ENCODE data around the gene KNDC1. TPM values are rescaled to one million over a fixed set of nuclear protein-coding genes. Genes with fewer than 3 reads are reported as not detected.

The KNDC1 gene
- polyA plus RNA-seq, 1 donor from 2014 or later: 4.3 TPM

DNA sequence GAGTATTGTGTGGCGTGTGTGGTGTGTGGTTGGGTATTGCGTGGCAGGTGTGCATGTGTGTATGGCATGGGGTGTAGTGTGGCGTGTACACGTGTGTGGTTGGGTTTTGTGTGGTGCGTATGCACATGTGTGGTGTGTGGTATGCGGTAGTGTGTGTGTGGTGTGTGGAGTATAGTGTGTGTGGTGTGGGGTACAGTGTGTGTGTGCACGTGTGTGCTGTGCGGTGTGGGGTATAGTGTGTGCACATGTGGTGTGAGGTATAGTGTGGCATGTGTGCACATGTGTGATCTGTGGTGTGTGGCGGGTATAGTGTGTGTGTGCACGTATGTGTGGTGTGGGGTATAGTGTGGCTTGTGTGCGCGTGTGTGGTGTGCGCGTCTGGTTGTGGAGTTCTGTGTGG lies 49.1 kb downstream of the KNDC1 start:
- no peak overlapping the region for H3K27ac ChIP-seq (ENCODE audit: low read length)
- H3K36me3 ChIP-seq (ENCODE audit: insufficient read depth, low read length): no peaks in the 10 kb centered on the region
- H3F3A ChIP-seq (ENCODE audit: insufficient read depth, low read length, poor library complexity, severe bottlenecking): no peaks in the 10 kb centered on the region
- no peak overlapping the region for H2AFZ ChIP-seq (ENCODE audit: low read depth, low read length)
- H3K27me3 ChIP-seq (ENCODE audit: insufficient read depth, low read depth, low read length): no peaks in the 10 kb centered on the region
- no peaks in the 10 kb centered on the region for H4K20me1 ChIP-seq (ENCODE audit: insufficient read depth)
- no peaks in the 10 kb centered on the region for H3K79me2 ChIP-seq (replicated peaks; ENCODE audit: insufficient read depth, low read length)
- no peaks in the 10 kb centered on the region for H3K9me3 ChIP-seq (ENCODE audit: low read length)
- H3K9ac ChIP-seq (ENCODE audit: low read length): no peak overlapping the region
- TF ChIP-seq EZH2 (IDR thresholded peaks at IDR 0.05; ENCODE audit: borderline replicate concordance, insufficient read depth, low read length, poor library complexity, severe bottlenecking): no peak
- TF ChIP-seq, protein P1, sequence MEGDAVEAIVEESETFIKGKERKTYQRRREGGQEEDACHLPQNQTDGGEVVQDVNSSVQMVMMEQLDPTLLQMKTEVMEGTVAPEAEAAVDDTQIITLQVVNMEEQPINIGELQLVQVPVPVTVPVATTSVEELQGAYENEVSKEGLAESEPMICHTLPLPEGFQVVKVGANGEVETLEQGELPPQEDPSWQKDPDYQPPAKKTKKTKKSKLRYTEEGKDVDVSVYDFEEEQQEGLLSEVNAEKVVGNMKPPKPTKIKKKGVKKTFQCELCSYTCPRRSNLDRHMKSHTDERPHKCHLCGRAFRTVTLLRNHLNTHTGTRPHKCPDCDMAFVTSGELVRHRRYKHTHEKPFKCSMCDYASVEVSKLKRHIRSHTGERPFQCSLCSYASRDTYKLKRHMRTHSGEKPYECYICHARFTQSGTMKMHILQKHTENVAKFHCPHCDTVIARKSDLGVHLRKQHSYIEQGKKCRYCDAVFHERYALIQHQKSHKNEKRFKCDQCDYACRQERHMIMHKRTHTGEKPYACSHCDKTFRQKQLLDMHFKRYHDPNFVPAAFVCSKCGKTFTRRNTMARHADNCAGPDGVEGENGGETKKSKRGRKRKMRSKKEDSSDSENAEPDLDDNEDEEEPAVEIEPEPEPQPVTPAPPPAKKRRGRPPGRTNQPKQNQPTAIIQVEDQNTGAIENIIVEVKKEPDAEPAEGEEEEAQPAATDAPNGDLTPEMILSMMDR (IDR thresholded peaks at IDR 0.05; ENCODE audit: poor library complexity, severe bottlenecking): no peak
- TF ChIP-seq POLR2AphosphoS5 (IDR thresholded peaks at IDR 0.05): no peak
- no peak for TF ChIP-seq EP300 (conservative IDR thresholded peaks at IDR 0.05; ENCODE audit: poor library complexity, severe bottlenecking)
- TF ChIP-seq SMC3 (conservative IDR thresholded peaks at IDR 0.05; ENCODE audit: poor library complexity): no peak
- TF ChIP-seq RAD21 (conservative IDR thresholded peaks at IDR 0.05): no peak
- TF ChIP-seq MXI1 (conservative IDR thresholded peaks at IDR 0.05; ENCODE audit: poor library complexity, severe bottlenecking): no peak
- TF ChIP-seq TAF1 (IDR thresholded peaks at IDR 0.05; ENCODE audit: low read depth): no peak
- TF ChIP-seq, protein P2, sequence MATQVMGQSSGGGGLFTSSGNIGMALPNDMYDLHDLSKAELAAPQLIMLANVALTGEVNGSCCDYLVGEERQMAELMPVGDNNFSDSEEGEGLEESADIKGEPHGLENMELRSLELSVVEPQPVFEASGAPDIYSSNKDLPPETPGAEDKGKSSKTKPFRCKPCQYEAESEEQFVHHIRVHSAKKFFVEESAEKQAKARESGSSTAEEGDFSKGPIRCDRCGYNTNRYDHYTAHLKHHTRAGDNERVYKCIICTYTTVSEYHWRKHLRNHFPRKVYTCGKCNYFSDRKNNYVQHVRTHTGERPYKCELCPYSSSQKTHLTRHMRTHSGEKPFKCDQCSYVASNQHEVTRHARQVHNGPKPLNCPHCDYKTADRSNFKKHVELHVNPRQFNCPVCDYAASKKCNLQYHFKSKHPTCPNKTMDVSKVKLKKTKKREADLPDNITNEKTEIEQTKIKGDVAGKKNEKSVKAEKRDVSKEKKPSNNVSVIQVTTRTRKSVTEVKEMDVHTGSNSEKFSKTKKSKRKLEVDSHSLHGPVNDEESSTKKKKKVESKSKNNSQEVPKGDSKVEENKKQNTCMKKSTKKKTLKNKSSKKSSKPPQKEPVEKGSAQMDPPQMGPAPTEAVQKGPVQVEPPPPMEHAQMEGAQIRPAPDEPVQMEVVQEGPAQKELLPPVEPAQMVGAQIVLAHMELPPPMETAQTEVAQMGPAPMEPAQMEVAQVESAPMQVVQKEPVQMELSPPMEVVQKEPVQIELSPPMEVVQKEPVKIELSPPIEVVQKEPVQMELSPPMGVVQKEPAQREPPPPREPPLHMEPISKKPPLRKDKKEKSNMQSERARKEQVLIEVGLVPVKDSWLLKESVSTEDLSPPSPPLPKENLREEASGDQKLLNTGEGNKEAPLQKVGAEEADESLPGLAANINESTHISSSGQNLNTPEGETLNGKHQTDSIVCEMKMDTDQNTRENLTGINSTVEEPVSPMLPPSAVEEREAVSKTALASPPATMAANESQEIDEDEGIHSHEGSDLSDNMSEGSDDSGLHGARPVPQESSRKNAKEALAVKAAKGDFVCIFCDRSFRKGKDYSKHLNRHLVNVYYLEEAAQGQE (IDR thresholded peaks at IDR 0.05; ENCODE audit: borderline replicate concordance): no peak
- no peak overlapping the region for H3K4me2 ChIP-seq (ENCODE audit: low read length)
- no peaks in the 10 kb centered on the region for H3K9me2 ChIP-seq (ENCODE audit: insufficient read depth, low read length)
- H3K4me3 ChIP-seq (ENCODE audit: low read length): no peak overlapping the region

GRCh38 chr10:133209641-133210040 lies 49.6 kb downstream of the KNDC1 start:
- TF ChIP-seq RAD21 (conservative IDR thresholded peaks at IDR 0.05): no peak
- TF ChIP-seq TAF1 (IDR thresholded peaks at IDR 0.05; ENCODE audit: low read depth): no peak
- TF ChIP-seq, protein P2 (IDR thresholded peaks at IDR 0.05; ENCODE audit: borderline replicate concordance): no peak
- TF ChIP-seq POLR2AphosphoS5 (IDR thresholded peaks at IDR 0.05): no peak
- no peak for TF ChIP-seq EP300 (conservative IDR thresholded peaks at IDR 0.05; ENCODE audit: poor library complexity, severe bottlenecking)
- no peak for TF ChIP-seq EZH2 (IDR thresholded peaks at IDR 0.05; ENCODE audit: borderline replicate concordance, insufficient read depth, low read length, poor library complexity, severe bottlenecking)
- TF ChIP-seq SMC3 (conservative IDR thresholded peaks at IDR 0.05; ENCODE audit: poor library complexity): no peak
- no peak for TF ChIP-seq MXI1 (conservative IDR thresholded peaks at IDR 0.05; ENCODE audit: poor library complexity, severe bottlenecking)
- TF ChIP-seq, protein P1 (IDR thresholded peaks at IDR 0.05; ENCODE audit: poor library complexity, severe bottlenecking): no peak
- Histone ChIP-seq H3K9me3 (ENCODE audit: low read length) (no peaks in the 10 kb centered on the region), H3K27ac (ENCODE audit: low read length) (no peak overlapping the region), H3K9ac (ENCODE audit: low read length) (no peak overlapping the region), H3K79me2 (replicated peaks; ENCODE audit: insufficient read depth, low read length) (no peaks in the 10 kb centered on the region), H2AFZ (ENCODE audit: low read depth, low read length) (no peak overlapping the region), H3K4me3 (ENCODE audit: low read length) (no peak overlapping the region), H3F3A (ENCODE audit: insufficient read depth, low read length, poor library complexity, severe bottlenecking) (no peaks in the 10 kb centered on the region), H3K27me3 (ENCODE audit: insufficient read depth, low read depth, low read length) (no peaks in the 10 kb centered on the region), H3K9me2 (ENCODE audit: insufficient read depth, low read length) (no peaks in the 10 kb centered on the region), H4K20me1 (ENCODE audit: insufficient read depth) (no peaks in the 10 kb centered on the region), H3K4me2 (ENCODE audit: low read length) (no peak overlapping the region), H3K36me3 (ENCODE audit: insufficient read depth, low read length) (no peaks in the 10 kb centered on the region)
